SK-N-SH (cell line): ENCODE measurements around the gene AWAT2.

Experiments
- ELF1 ChIP-seq: IDR thresholded peaks from 2 replicates; pipeline ENCODE4 v1.4.0; 2012
- TF ChIP-seq, protein P1 (sequence below): IDR thresholded peaks from 2 replicates; pipeline ENCODE4; 2012

GRCh38 chrX:70001708-70002341, 47.9 kb downstream of the AWAT2 start:
- TF ChIP-seq, protein P1, sequence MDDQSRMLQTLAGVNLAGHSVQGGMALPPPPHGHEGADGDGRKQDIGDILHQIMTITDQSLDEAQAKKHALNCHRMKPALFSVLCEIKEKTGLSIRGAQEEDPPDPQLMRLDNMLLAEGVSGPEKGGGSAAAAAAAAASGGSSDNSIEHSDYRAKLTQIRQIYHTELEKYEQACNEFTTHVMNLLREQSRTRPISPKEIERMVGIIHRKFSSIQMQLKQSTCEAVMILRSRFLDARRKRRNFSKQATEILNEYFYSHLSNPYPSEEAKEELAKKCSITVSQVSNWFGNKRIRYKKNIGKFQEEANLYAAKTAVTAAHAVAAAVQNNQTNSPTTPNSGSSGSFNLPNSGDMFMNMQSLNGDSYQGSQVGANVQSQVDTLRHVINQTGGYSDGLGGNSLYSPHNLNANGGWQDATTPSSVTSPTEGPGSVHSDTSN, result no peak
- TF ChIP-seq ELF1, result no peak
